HUES6 (cell line): ENCODE results near the gene SLMAP.
A peak's percentile ranks its signal among the peaks of the same experiment; 100 is the strongest.

Experiments
- H3K27ac ChIP-seq: 2 replicates; pipeline ENCODE4 v1.7.0; 2013; ENCODE audit warnings: low read depth, mild to moderate bottlenecking, low read length, inconsistent platforms
- H3K27me3 ChIP-seq: 2 replicates; pipeline ENCODE4 v1.6.1; 2013; ENCODE audit warnings: low read length; ENCODE audit not compliant: control insufficient read depth, insufficient read depth
- H3K36me3 ChIP-seq: 2 replicates; pipeline ENCODE4 v1.6.1; 2013; ENCODE audit warnings: low read length; ENCODE audit not compliant: control insufficient read depth, insufficient read depth
- H3K4me1 ChIP-seq: 2 replicates; pipeline ENCODE4 v1.6.1; 2013; ENCODE audit warnings: low read length; ENCODE audit not compliant: control insufficient read depth, insufficient read depth
- H3K4me3 ChIP-seq: 2 replicates; pipeline ENCODE4 v1.5.1; 2013; ENCODE audit warnings: low read depth, low read length
- H3K9ac ChIP-seq: one replicate; pipeline ENCODE4 v1.6.1; 2013; ENCODE audit warnings: mild to moderate bottlenecking, low read length
- H3K9me3 ChIP-seq: 2 replicates; pipeline ENCODE4 v1.6.1; 2013; ENCODE audit warnings: low read depth, low read length; ENCODE audit not compliant: control insufficient read depth, insufficient read depth

The SLMAP gene

GRCh38 chr3:57827757-57828156 is 71.6 kb downstream of the SLMAP start:
- no peaks in the 10 kb centered on the region for H3K27me3 ChIP-seq
- H3K4me1 ChIP-seq, result peaks cover 49% of the 10 kb centered on the region
- H3K4me3 ChIP-seq, result no peak overlapping the region
- no peak overlapping the region for H3K9ac ChIP-seq
- no peaks in the 10 kb centered on the region for H3K9me3 ChIP-seq
- H3K27ac ChIP-seq, result no peak overlapping the region
- peaks cover 3% of the 10 kb centered on the region; the same call in 1 of the 2 replicates for H3K36me3 ChIP-seq

- H3K27me3 ChIP-seq, result no peaks in the 10 kb centered on the region
- no peaks in the 10 kb centered on the region for H3K9me3 ChIP-seq
- H3K9ac ChIP-seq, result no peak overlapping the region
- peak overlapping the region; percentile 5; the same call in 1 of the 2 replicates for H3K4me3 ChIP-seq
- H3K4me1 ChIP-seq, result peaks cover 33% of the 10 kb centered on the region
- H3K27ac ChIP-seq, result peak overlapping the region; percentile 57
- peaks cover 3% of the 10 kb centered on the region; the same call in 1 of the 2 replicates for H3K36me3 ChIP-seq
These were observed 76.4 kb downstream of the SLMAP start for GRCh38 chr3:57832486-57832885.

- peak overlapping the region; percentile 57 for H3K27ac ChIP-seq
- H3K27me3 ChIP-seq, result no peaks in the 10 kb centered on the region
- H3K4me3 ChIP-seq, result 0 out of 2 replicates have a peak overlapping the region, but pooled peaks have one; percentile 9
- H3K4me1 ChIP-seq, result peaks cover 29% of the 10 kb centered on the region
- no peak overlapping the region for H3K9ac ChIP-seq
- peaks cover 3% of the 10 kb centered on the region; the same call in 1 of the 2 replicates for H3K36me3 ChIP-seq
- no peaks in the 10 kb centered on the region for H3K9me3 ChIP-seq
These were observed 76.8 kb downstream of the SLMAP start for GRCh38 chr3:57832900-57833313.

DNA sequence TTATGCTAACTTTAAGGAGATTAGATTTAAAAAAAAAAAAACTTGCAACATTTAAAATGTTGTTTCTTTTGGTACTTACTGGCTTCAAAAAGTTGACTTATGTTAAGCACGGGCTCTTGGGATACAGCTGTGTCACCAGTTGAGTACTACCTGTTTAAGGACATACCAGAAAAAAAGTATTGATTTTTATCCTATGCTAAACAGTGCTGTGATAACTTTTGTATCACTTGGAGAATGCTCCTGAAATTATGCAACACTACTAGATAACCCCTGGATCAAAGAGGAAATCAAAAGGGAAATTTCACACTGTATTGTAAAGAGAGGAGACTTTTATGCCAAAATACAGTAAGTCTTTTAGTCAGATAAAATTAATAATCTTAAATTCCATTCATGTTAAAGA is 77.7 kb downstream of the SLMAP start:
- Histone ChIP-seq H3K4me1 (peaks cover 29% of the 10 kb centered on the region), H3K27me3 (no peaks in the 10 kb centered on the region), H3K36me3 (peaks cover 3% of the 10 kb centered on the region; the same call in 1 of the 2 replicates), H3K4me3 (no peak overlapping the region), H3K9ac (no peak overlapping the region), H3K9me3 (no peaks in the 10 kb centered on the region), H3K27ac (peak overlapping the region; percentile 57; the same call in 1 of the 2 replicates)

DNA sequence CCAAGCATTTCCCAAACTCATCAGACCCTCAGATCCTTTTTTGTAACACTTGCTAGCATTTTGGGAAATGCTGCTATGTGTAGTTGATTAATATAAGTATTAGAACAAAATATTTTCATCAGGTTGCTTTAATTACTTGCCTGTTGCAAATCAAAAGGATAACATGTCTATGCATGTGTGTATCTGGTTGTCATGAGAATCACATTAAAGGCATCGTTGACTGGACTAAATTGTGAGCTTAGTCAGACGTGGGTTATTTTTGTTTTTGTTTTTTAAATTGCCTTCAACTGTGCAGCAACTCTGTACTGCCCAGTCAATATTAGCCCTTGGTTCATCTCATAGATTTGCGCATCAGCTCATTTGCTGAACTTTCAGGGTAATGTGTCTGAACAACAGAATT is 81.6 kb downstream of the SLMAP start:
- H3K4me1 ChIP-seq, result peaks cover 15% of the 10 kb centered on the region
- no peaks in the 10 kb centered on the region for H3K27me3 ChIP-seq
- no peaks in the 10 kb centered on the region for H3K36me3 ChIP-seq
- H3K27ac ChIP-seq, result no peak overlapping the region
- no peak overlapping the region for H3K9ac ChIP-seq
- H3K4me3 ChIP-seq, result no peak overlapping the region
- no peaks in the 10 kb centered on the region for H3K9me3 ChIP-seq

DNA sequence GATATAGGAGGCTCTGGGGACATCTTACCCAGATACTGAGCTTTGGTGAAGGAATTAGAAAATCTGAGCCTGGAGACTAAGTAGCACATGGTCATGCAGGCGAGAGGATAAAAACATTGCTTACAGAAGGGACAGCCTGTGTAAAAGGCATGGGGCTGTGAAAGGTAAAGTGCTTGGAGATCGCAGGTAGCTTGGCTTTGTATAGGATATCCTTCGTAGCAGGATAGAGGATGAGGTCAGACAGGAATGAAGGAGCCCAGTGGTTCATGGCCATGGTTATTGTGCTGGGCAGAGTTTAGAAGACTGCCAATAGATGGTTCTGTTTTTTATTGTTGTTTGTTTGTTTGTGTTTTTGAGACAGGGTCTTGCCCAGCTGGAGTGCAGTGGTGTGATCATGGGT is 82.5 kb downstream of the SLMAP start:
- H3K4me3 ChIP-seq, result no peak overlapping the region
- peaks cover 6% of the 10 kb centered on the region for H3K4me1 ChIP-seq
- H3K9ac ChIP-seq, result no peak overlapping the region
- H3K9me3 ChIP-seq, result no peaks in the 10 kb centered on the region
- no peaks in the 10 kb centered on the region for H3K27me3 ChIP-seq
- H3K36me3 ChIP-seq, result no peaks in the 10 kb centered on the region
- H3K27ac ChIP-seq, result no peak overlapping the region

DNA sequence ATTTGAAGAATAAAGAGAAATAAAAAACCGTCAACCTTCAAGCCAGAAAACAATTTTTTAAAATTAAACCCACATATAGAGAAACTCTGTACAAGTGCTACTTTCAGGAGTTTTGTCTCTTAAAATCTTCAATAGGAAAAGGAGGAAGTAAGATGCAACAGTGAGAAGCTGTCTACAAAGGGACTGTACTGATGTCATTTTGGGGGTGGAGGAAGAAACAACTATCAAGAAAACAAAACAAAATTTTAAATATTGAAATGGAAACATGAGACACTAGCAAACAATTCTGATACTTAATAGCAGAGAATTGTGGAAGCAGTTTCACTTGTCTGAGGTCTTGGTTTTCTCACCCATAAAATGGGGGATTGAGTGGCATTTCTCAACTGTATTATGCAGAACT is 84.4 kb downstream of the SLMAP start:
- no peaks in the 10 kb centered on the region for H3K36me3 ChIP-seq
- H3K27ac ChIP-seq, result no peak overlapping the region

DNA sequence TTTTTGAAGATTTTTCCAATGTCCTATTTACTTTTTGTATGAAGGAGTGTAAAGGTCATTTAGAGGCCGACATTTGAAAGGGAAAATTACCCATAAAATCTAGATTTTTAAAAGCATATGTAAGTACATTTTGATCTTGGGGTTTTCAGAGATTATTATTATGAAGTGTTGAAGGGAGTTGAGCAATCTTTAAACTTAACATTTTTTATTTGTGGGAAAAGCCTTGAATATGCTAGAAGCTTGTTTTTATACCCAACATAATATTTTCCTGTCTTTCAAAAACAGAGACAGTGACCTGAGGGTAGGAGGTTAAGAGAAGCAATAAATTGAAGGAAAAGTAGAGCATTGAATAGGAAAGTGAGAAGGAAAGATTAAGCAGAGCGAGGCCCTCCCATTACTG is 85.7 kb downstream of the SLMAP start:
- H3K4me1 ChIP-seq, result no peaks in the 10 kb centered on the region; the same call in 1 of the 2 replicates
- no peaks in the 10 kb centered on the region for H3K36me3 ChIP-seq

More for the DNA sequence above, 84.4 kb downstream of the SLMAP start:
- Histone ChIP-seq H3K9ac (no peak overlapping the region), H3K27me3 (no peaks in the 10 kb centered on the region), H3K4me1 (no peaks in the 10 kb centered on the region; the same call in 1 of the 2 replicates), H3K4me3 (no peak overlapping the region), H3K9me3 (no peaks in the 10 kb centered on the region)

DNA sequence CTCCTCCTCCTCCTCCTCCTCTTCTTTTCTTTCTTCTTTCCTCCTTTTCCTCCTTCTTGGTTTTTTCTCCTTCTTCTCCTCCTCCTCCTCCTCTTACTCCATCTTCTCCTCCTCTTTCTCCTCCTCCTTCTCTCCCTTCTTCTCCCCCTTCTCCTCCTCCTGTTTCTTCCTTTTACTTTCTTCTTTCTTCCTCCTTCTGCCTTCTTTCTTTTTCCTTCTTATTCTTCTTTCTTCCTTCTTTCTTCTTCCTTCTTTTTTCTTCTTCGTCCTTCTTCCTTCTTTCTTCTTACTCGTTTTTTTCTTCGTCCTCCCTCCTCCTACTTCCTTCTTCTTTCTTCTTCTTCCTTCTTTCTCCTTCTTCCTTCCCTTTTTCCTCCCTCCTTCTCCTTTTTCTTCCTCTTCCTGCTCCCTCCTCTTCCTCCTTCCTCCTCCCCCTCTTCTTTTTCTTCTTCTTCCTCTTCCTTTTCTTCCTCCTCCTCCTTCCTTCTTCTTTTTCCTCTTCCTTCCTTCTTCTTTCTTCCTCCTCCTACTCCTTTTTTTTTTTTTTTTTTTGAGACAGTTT is 92.1 kb downstream of the SLMAP start:
- no peaks in the 10 kb centered on the region for H3K4me1 ChIP-seq
- no peak overlapping the region for H3K27ac ChIP-seq
- H3K4me3 ChIP-seq, result no peak overlapping the region
- H3K9me3 ChIP-seq, result no peaks in the 10 kb centered on the region
- no peaks in the 10 kb centered on the region for H3K27me3 ChIP-seq
- no peak overlapping the region for H3K9ac ChIP-seq
- H3K36me3 ChIP-seq, result peaks cover 10% of the 10 kb centered on the region

More for the DNA sequence above, 85.7 kb downstream of the SLMAP start:
- Histone ChIP-seq H3K9ac (no peak overlapping the region), H3K27ac (no peak overlapping the region), H3K27me3 (no peaks in the 10 kb centered on the region), H3K9me3 (no peaks in the 10 kb centered on the region), H3K4me3 (no peak overlapping the region)

GRCh38 chr3:57851304-57851703 is 95.2 kb downstream of the SLMAP start:
- Histone ChIP-seq H3K9ac (no peak overlapping the region), H3K4me3 (no peak overlapping the region), H3K27me3 (no peaks in the 10 kb centered on the region), H3K9me3 (no peaks in the 10 kb centered on the region), H3K36me3 (peaks cover 10% of the 10 kb centered on the region), H3K4me1 (no peaks in the 10 kb centered on the region), H3K27ac (no peak overlapping the region)

- H3K36me3 ChIP-seq, result peaks cover 18% of the 10 kb centered on the region
- H3K9ac ChIP-seq, result no peak overlapping the region
- no peaks in the 10 kb centered on the region for H3K27me3 ChIP-seq
- no peaks in the 10 kb centered on the region for H3K9me3 ChIP-seq
- H3K27ac ChIP-seq, result no peak overlapping the region
- H3K4me3 ChIP-seq, result no peak overlapping the region
- no peaks in the 10 kb centered on the region for H3K4me1 ChIP-seq
These were observed 96.8 kb downstream of the SLMAP start for GRCh38 chr3:57852896-57853295.
